GM19240 (cell line): ENCODE results near the gene ERBB2.
"Not testable (repeated sequence)": the region's sequence is repeated elsewhere in the genome, so short reads cannot be mapped to it uniquely, and the experiment has no call there.

Source experiments
- DNase-seq: peaks from one replicate; pipeline ENCODE4 v3.0.0; 2011; ENCODE audit warnings: low spot score; ENCODE audit not compliant: insufficient read length

ERBB2 gene

GRCh38 chr17:39757931-39758873 lies 58.3 kb downstream of the ERBB2 start:
- no peak for DNase-seq

- DNase-seq: no peak
Observed at GRCh38 chr17:39759204-39759603, 59.3 kb downstream of the ERBB2 start.

GRCh38 chr17:39761861-39762496 lies 62.1 kb downstream of the ERBB2 start:
- no peak for DNase-seq

- DNase-seq: no peak
Observed at GRCh38 chr17:39763051-39763820, 63.4 kb downstream of the ERBB2 start.

- DNase-seq: not testable (repeated sequence)
Observed at GRCh38 chr17:39764171-39764570, 64.3 kb downstream of the ERBB2 start.

GRCh38 chr17:39765175-39765574 lies 65.3 kb downstream of the ERBB2 start:
- no peak for DNase-seq

GRCh38 chr17:39765766-39766165 lies 65.9 kb downstream of the ERBB2 start:
- DNase-seq: no peak

GRCh38 chr17:39767147-39767546 lies 67.3 kb downstream of the ERBB2 start:
- no peak for DNase-seq

- DNase-seq: no peak
Observed at GRCh38 chr17:39769974-39770587, 70.2 kb downstream of the ERBB2 start.

- DNase-seq: no peak
Observed at GRCh38 chr17:39772415-39772814, 72.6 kb downstream of the ERBB2 start.

GRCh38 chr17:39772987-39773934 lies 73.4 kb downstream of the ERBB2 start:
- no peak for DNase-seq

GRCh38 chr17:39774047-39774446 lies 74.2 kb downstream of the ERBB2 start:
- no peak for DNase-seq

GRCh38 chr17:39775031-39775430 lies 75.2 kb downstream of the ERBB2 start:
- no peak for DNase-seq

GRCh38 chr17:39776252-39776651 lies 76.4 kb downstream of the ERBB2 start:
- DNase-seq: no peak

GRCh38 chr17:39777534-39778365 lies 77.9 kb downstream of the ERBB2 start:
- no peak for DNase-seq
